NT2/D1 (cell line): ENCODE data around the gene ARHGEF11.

Experiments used
- DNase-seq: peaks from one replicate; pipeline ENCODE4 v3.0.0-alpha.2; 2011; ENCODE audit warnings: low read depth, low spot score
- H3K27me3 ChIP-seq: 2 replicates; pipeline ENCODE4 v1.6.0; 2011; ENCODE audit warnings: mild to moderate bottlenecking; ENCODE audit not compliant: insufficient read length, insufficient read depth
- H3K36me3 ChIP-seq: 2 replicates; pipeline ENCODE4 v1.6.1; 2011; ENCODE audit warnings: mild to moderate bottlenecking, low read length, mixed read lengths; ENCODE audit not compliant: insufficient read depth, insufficient read length
- H3K4me1 ChIP-seq: 2 replicates; pipeline ENCODE4 v1.5.1; 2011; ENCODE audit not compliant: insufficient read depth, insufficient read length
- H3K4me3 ChIP-seq: 2 replicates; pipeline ENCODE4 v1.5.1; 2011; ENCODE audit warnings: low read depth; ENCODE audit not compliant: insufficient read length
- H3K9ac ChIP-seq: 2 replicates; pipeline ENCODE4 v1.6.0; 2011; ENCODE audit warnings: low read depth; ENCODE audit not compliant: insufficient read length
- H3K9me3 ChIP-seq: 2 replicates; pipeline ENCODE4 v1.5.1; 2011; ENCODE audit warnings: mild to moderate bottlenecking, low read length; ENCODE audit not compliant: insufficient read depth
- SUZ12 ChIP-seq: IDR thresholded peaks from 2 replicates; pipeline ENCODE4 v1.6.1; 2011; ENCODE audit not compliant: insufficient read length, insufficient read depth; ENCODE audit errors: extremely low read depth
- YY1 ChIP-seq: IDR thresholded peaks from 2 replicates; pipeline ENCODE4 v1.6.1; 2011; ENCODE audit not compliant: insufficient read length, insufficient read depth
- ZNF274 ChIP-seq: IDR thresholded peaks from 2 replicates; pipeline ENCODE4 v1.6.1; 2011; ENCODE audit warnings: mild to moderate bottlenecking, low read depth, low read length

The ARHGEF11 gene

GRCh38 chr1:157047062-157047410 is 1.5 kb upstream of the ARHGEF11 start:
- H3K9ac ChIP-seq = no peak overlapping the region
- peaks cover 7% of the 10 kb centered on the region; the same call in 1 of the 2 replicates for H3K9me3 ChIP-seq
- H3K4me3 ChIP-seq = no peak overlapping the region
- no peak for DNase-seq
- no peak for TF ChIP-seq SUZ12
- TF ChIP-seq ZNF274 = no peak
- TF ChIP-seq YY1 = no peak
- peaks cover 10% of the 10 kb centered on the region for H3K36me3 ChIP-seq
- no peaks in the 10 kb centered on the region for H3K27me3 ChIP-seq
- H3K4me1 ChIP-seq = no peaks in the 10 kb centered on the region

GRCh38 chr1:157044326-157044725 is 1.2 kb downstream of the ARHGEF11 start:
- H3K9ac ChIP-seq = peak overlapping the region; percentile 94
- no peaks in the 10 kb centered on the region for H3K27me3 ChIP-seq
- H3K9me3 ChIP-seq = no peaks in the 10 kb centered on the region
- DNase-seq = no peak
- no peaks in the 10 kb centered on the region for H3K4me1 ChIP-seq
- no peak for TF ChIP-seq ZNF274
- no peak for TF ChIP-seq YY1
- TF ChIP-seq SUZ12 = no peak
- H3K36me3 ChIP-seq = peaks cover 15% of the 10 kb centered on the region
- peak overlapping the region; percentile 63 for H3K4me3 ChIP-seq

- peaks cover 15% of the 10 kb centered on the region for H3K36me3 ChIP-seq
- DNase-seq = no peak
- peak overlapping the region; percentile 63 for H3K4me3 ChIP-seq
- H3K9ac ChIP-seq = peak overlapping the region; percentile 94
- H3K4me1 ChIP-seq = no peaks in the 10 kb centered on the region
- TF ChIP-seq YY1 (no peak), SUZ12 (no peak), ZNF274 (no peak)
- H3K27me3 ChIP-seq = no peaks in the 10 kb centered on the region
- H3K9me3 ChIP-seq = no peaks in the 10 kb centered on the region
These were observed 1.9 kb downstream of the ARHGEF11 start for GRCh38 chr1:157043685-157044084.

GRCh38 chr1:157042846-157043245 is 2.7 kb downstream of the ARHGEF11 start:
- Histone ChIP-seq H3K4me3 (no peak overlapping the region), H3K9ac (no peak overlapping the region), H3K9me3 (no peaks in the 10 kb centered on the region), H3K36me3 (peaks cover 15% of the 10 kb centered on the region), H3K27me3 (no peaks in the 10 kb centered on the region), H3K4me1 (no peaks in the 10 kb centered on the region)
- DNase-seq = no peak
- no peak for TF ChIP-seq ZNF274
- TF ChIP-seq SUZ12 = no peak
- TF ChIP-seq YY1 = no peak

GRCh38 chr1:157040802-157041201 is 4.7 kb downstream of the ARHGEF11 start:
- Histone ChIP-seq H3K9ac (no peak overlapping the region), H3K4me3 (no peak overlapping the region), H3K9me3 (no peaks in the 10 kb centered on the region), H3K36me3 (peaks cover 15% of the 10 kb centered on the region), H3K4me1 (no peaks in the 10 kb centered on the region), H3K27me3 (no peaks in the 10 kb centered on the region)
- TF ChIP-seq YY1 (no peak), SUZ12 (no peak), ZNF274 (no peak)
- no peak for DNase-seq

- Histone ChIP-seq H3K36me3 (peaks cover 13% of the 10 kb centered on the region), H3K27me3 (no peaks in the 10 kb centered on the region), H3K4me3 (no peak overlapping the region), H3K9me3 (no peaks in the 10 kb centered on the region), H3K9ac (no peak overlapping the region), H3K4me1 (peaks cover 2% of the 10 kb centered on the region)
- TF ChIP-seq SUZ12 (no peak), YY1 (no peak), ZNF274 (no peak)
- no peak for DNase-seq
These were observed 10.4 kb downstream of the ARHGEF11 start for GRCh38 chr1:157035121-157035520.

- H3K4me1 ChIP-seq = peaks cover 2% of the 10 kb centered on the region
- H3K27me3 ChIP-seq = no peaks in the 10 kb centered on the region
- TF ChIP-seq SUZ12 (no peak), ZNF274 (no peak), YY1 (no peak)
- no peaks in the 10 kb centered on the region for H3K9me3 ChIP-seq
- H3K36me3 ChIP-seq = peaks cover 15% of the 10 kb centered on the region
- H3K9ac ChIP-seq = no peak overlapping the region
- no peak overlapping the region for H3K4me3 ChIP-seq
- DNase-seq = no peak
These were observed 11.3 kb downstream of the ARHGEF11 start for GRCh38 chr1:157034137-157034800.

- H3K4me1 ChIP-seq = peaks cover 2% of the 10 kb centered on the region
- DNase-seq = no peak
- H3K9ac ChIP-seq = no peak overlapping the region
- H3K27me3 ChIP-seq = no peaks in the 10 kb centered on the region
- no peaks in the 10 kb centered on the region for H3K9me3 ChIP-seq
- no peak for TF ChIP-seq YY1
- H3K4me3 ChIP-seq = no peak overlapping the region
- H3K36me3 ChIP-seq = peaks cover 15% of the 10 kb centered on the region
These were observed 12.1 kb downstream of the ARHGEF11 start for GRCh38 chr1:157033357-157033876.
